ENCODE results near the gene TMEM134.

DNA sequence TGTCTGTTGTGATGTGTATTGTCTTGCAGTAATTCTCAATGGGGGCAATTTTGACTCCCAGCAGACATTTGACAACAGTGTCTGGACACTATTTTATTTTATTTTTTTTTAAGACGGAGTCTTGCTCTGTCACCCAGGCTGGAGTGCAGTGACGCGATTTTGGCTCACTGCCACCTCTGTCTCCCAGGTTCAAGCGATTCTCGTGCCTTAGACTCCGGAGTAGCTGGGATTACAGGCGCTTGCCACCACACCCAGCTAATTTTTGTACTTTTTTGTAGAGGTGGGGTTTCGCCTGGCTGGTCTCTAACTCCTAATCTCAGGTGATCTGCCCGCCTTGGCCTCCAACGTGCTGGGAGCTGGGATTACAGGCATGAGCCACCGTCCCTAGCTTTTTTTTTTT is 39.3 kb downstream of the TMEM134 start:
- TF ChIP-seq, protein P1, sequence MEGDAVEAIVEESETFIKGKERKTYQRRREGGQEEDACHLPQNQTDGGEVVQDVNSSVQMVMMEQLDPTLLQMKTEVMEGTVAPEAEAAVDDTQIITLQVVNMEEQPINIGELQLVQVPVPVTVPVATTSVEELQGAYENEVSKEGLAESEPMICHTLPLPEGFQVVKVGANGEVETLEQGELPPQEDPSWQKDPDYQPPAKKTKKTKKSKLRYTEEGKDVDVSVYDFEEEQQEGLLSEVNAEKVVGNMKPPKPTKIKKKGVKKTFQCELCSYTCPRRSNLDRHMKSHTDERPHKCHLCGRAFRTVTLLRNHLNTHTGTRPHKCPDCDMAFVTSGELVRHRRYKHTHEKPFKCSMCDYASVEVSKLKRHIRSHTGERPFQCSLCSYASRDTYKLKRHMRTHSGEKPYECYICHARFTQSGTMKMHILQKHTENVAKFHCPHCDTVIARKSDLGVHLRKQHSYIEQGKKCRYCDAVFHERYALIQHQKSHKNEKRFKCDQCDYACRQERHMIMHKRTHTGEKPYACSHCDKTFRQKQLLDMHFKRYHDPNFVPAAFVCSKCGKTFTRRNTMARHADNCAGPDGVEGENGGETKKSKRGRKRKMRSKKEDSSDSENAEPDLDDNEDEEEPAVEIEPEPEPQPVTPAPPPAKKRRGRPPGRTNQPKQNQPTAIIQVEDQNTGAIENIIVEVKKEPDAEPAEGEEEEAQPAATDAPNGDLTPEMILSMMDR (conservative IDR thresholded peaks at IDR 0.05; ENCODE audit: low read length) = no peak
- TF ChIP-seq EZH2phosphoT487 (IDR thresholded peaks at IDR 0.05; ENCODE audit: borderline replicate concordance, low read depth, low read length) = no peak

Data from OCI-LY7 (cell line).